Activated CD8-positive, alpha-beta memory T cell treated with anti-CD3 and anti-CD28 coated beads for 36 hours (primary cell): ENCODE results near the gene PLEKHA5. TPM values are rescaled to one million over a fixed set of nuclear protein-coding genes. Genes with fewer than 3 reads are reported as not detected.
"Not testable (repeated sequence)": the region's sequence is repeated elsewhere in the genome, so short reads cannot be mapped to it uniquely, and the experiment has no call there.

Source experiments
- CTCF ChIA-PET: fragments of 350-600 bp; sonication (Branson Sonifier 250); formaldehyde crosslinking; loops from one replicate; lab custom pipeline; 2021; ENCODE audit warnings: antibody characterized with exemption; lab: Charles Lee
- POLR2A ChIA-PET: fragments of 350-600 bp; sonication (Branson Sonifier 250); formaldehyde crosslinking; loops from one replicate; lab custom pipeline; 2021; ENCODE audit warnings: antibody characterized with exemption; lab: Charles Lee
- total RNA-seq, 2 experiments: library from RNA; stranded (reverse); gene quantifications; one replicate each; pipeline ENCODE4 v1.2.3, GENCODE V29; 2021

Gene PLEKHA5
- total RNA-seq, 2 experiments from 2014 or later, result 3.9 to 4.6 TPM

- ChIA-PET POLR2A (no interaction called here), CTCF (interaction anchor here (0.6 kb wide), 1 partner anchor 836 kb away, joined by 4 read pairs; no protein-coding TSS in a partner anchor)
Observed at GRCh38 chr12:19369691-19370148, 240.2 kb downstream of the PLEKHA5 start.

- CTCF ChIA-PET, result no interaction called here
- POLR2A ChIA-PET, result no interaction called here
Observed at GRCh38 chr12:19373586-19373985, 244.1 kb downstream of the PLEKHA5 start.

GRCh38 chr12:19375888-19376287 is 246.4 kb downstream of the PLEKHA5 start:
- ChIA-PET CTCF (interaction anchor here (0.7 kb wide), 1 partner anchor 1019 kb away, joined by 4 read pairs; no protein-coding TSS in a partner anchor), POLR2A (no interaction called here)

GRCh38 chr12:19376691-19377090 is 247.2 kb downstream of the PLEKHA5 start:
- ChIA-PET CTCF (no interaction called here), POLR2A (no interaction called here)

- CTCF ChIA-PET, result interaction anchor here (0.9 kb wide), 1 partner anchor 57 kb away, joined by 3 read pairs; the partner anchor contains the start of gene AEBP2
- POLR2A ChIA-PET, result interaction anchor here (0.6 to 1.2 kb wide), 2 partner anchors 50 to 71 kb away, joined by 4 to 5 read pairs; no protein-coding TSS in a partner anchor
Observed at GRCh38 chr12:19382111-19382526, 252.6 kb downstream of the PLEKHA5 start.

- CTCF ChIA-PET, result interaction anchor here (0.9 kb wide), 1 partner anchor 57 kb away, joined by 3 read pairs; the partner anchor contains the start of gene AEBP2
- POLR2A ChIA-PET, result interaction anchor here (0.6 to 1.2 kb wide), 3 partner anchors 50 to 236 kb away, joined by 3 to 5 read pairs (median 4); no protein-coding TSS in a partner anchor
Observed at GRCh38 chr12:19382563-19382962, 253.0 kb downstream of the PLEKHA5 start.

- ChIA-PET CTCF (no interaction called here), POLR2A (no interaction called here)
Observed at GRCh38 chr12:19387161-19387560, 257.6 kb downstream of the PLEKHA5 start.

GRCh38 chr12:19388131-19388549 is 258.6 kb downstream of the PLEKHA5 start:
- POLR2A ChIA-PET, result no interaction called here

GRCh38 chr12:19390051-19390598 is 260.6 kb downstream of the PLEKHA5 start:
- CTCF ChIA-PET, result no interaction called here
- POLR2A ChIA-PET, result interaction anchor here (0.7 kb wide), 1 partner anchor 16 kb away, joined by 5 read pairs; no protein-coding TSS in a partner anchor

More at GRCh38 chr12:19388131-19388549, 258.6 kb downstream of the PLEKHA5 start:
- CTCF ChIA-PET, result no interaction called here

GRCh38 chr12:19392644-19393043 is 263.1 kb downstream of the PLEKHA5 start:
- POLR2A ChIA-PET, CTCF ChIA-PET: not testable (repeated sequence)

GRCh38 chr12:19394385-19394784 is 264.9 kb downstream of the PLEKHA5 start:
- CTCF ChIA-PET, result no interaction called here
- POLR2A ChIA-PET, result no interaction called here

- CTCF ChIA-PET, result no interaction called here
Observed at GRCh38 chr12:19397534-19397933, 268.0 kb downstream of the PLEKHA5 start.

GRCh38 chr12:19398376-19399363 is 269.1 kb downstream of the PLEKHA5 start:
- ChIA-PET POLR2A (interaction anchor here (0.6 kb wide), 1 partner anchor 26 kb away, joined by 3 read pairs; no protein-coding TSS in a partner anchor), CTCF (no interaction called here)

More at GRCh38 chr12:19397534-19397933, 268.0 kb downstream of the PLEKHA5 start:
- POLR2A ChIA-PET, result no interaction called here

- CTCF ChIA-PET, POLR2A ChIA-PET: not testable (repeated sequence)
Observed at GRCh38 chr12:19400649-19401285, 271.2 kb downstream of the PLEKHA5 start.

- POLR2A ChIA-PET, result no interaction called here
Observed at GRCh38 chr12:19402211-19402610, 272.7 kb downstream of the PLEKHA5 start.

GRCh38 chr12:19402743-19403431 is 273.4 kb downstream of the PLEKHA5 start:
- CTCF ChIA-PET, result interaction anchor here (0.5 kb wide), 1 partner anchor 115 kb away, joined by 4 read pairs; no protein-coding TSS in a partner anchor
- POLR2A ChIA-PET, result no interaction called here

More at GRCh38 chr12:19402211-19402610, 272.7 kb downstream of the PLEKHA5 start:
- CTCF ChIA-PET, result interaction anchor here (0.5 kb wide), 1 partner anchor 114 kb away, joined by 4 read pairs; no protein-coding TSS in a partner anchor

- POLR2A ChIA-PET, result no interaction called here
- CTCF ChIA-PET, result no interaction called here
Observed at GRCh38 chr12:19404242-19404880, 274.8 kb downstream of the PLEKHA5 start.

GRCh38 chr12:19409376-19409775 is 279.8 kb downstream of the PLEKHA5 start:
- CTCF ChIA-PET, result no interaction called here
- POLR2A ChIA-PET, result interaction anchor here (0.7 kb wide), 1 partner anchor 59 kb away, joined by 4 read pairs; no protein-coding TSS in a partner anchor
